Hematopoietic multipotent progenitor cell treated with erythropoietin and hydrocortisone succinate and interleukin-3 and kit ligand, for 17 days (in vitro differentiated cells): ENCODE results near the gene F10.
"Not testable (repeated sequence)": the region's sequence is repeated elsewhere in the genome, so short reads cannot be mapped to it uniquely, and the experiment has no call there.

Experiments
- DNase-seq: peaks from one replicate; pipeline ENCODE4 v3.0.0-alpha.2; 2015; ENCODE audit warnings: low spot score

The F10 gene

GRCh38 chr13:113102302-113102701 is 20.3 kb upstream of the F10 start:
- DNase-seq, result not testable (repeated sequence)

GRCh38 chr13:113102727-113103126 is 19.9 kb upstream of the F10 start:
- no peak for DNase-seq

- no peak for DNase-seq
Measured at GRCh38 chr13:113103646-113104045, 19.0 kb upstream of the F10 start.

- DNase-seq, result no peak
Measured at GRCh38 chr13:113105032-113105920, 17.3 kb upstream of the F10 start, which contains the start of gene F7. Gene F7 (plus strand): TSS chr13:113105791. CDS start chr13:113105842, 51 bp downstream.

GRCh38 chr13:113105921-113106452 is 16.6 kb upstream of the F10 start:
- no peak for DNase-seq

GRCh38 chr13:113106711-113107351 is 15.8 kb upstream of the F10 start:
- no peak for DNase-seq

GRCh38 chr13:113108521-113108920 is 14.1 kb upstream of the F10 start:
- not testable (repeated sequence) for DNase-seq

GRCh38 chr13:113109151-113110047 is 13.2 kb upstream of the F10 start:
- no peak for DNase-seq

- no peak for DNase-seq
Measured at GRCh38 chr13:113110048-113110851, 12.3 kb upstream of the F10 start.

GRCh38 chr13:113110852-113111315 is 11.7 kb upstream of the F10 start:
- DNase-seq, result no peak

- not testable (repeated sequence) for DNase-seq
Measured at GRCh38 chr13:113111821-113112220, 10.8 kb upstream of the F10 start.

- DNase-seq, result not testable (repeated sequence)
Measured at GRCh38 chr13:113112475-113112874, 10.1 kb upstream of the F10 start.

GRCh38 chr13:113112893-113113845 is 9.4 kb upstream of the F10 start:
- DNase-seq, result no peak

- DNase-seq, result no peak
Measured at GRCh38 chr13:113113846-113114271, 8.7 kb upstream of the F10 start.

- DNase-seq, result no peak
Measured at GRCh38 chr13:113114511-113115362, 7.9 kb upstream of the F10 start.

GRCh38 chr13:113115363-113116205 is 7.0 kb upstream of the F10 start:
- no peak for DNase-seq

GRCh38 chr13:113116206-113116800 is 6.3 kb upstream of the F10 start:
- no peak for DNase-seq
